Stomach (tissue), 4 donors: ENCODE measurements around the gene GIMAP2.

Source experiments
- POLR2A ChIP-seq, 4 donors: fragments of 450-650 bp; IDR thresholded peaks; one replicate each; pipeline ENCODE4 v1.6.1; 2016; ENCODE audit warnings: antibody characterized with exemption in 4 of 4, control low read depth in 2 of 4, mild to moderate bottlenecking in 1 of 4, moderate library complexity in 1 of 4
- POLR2AphosphoS5 ChIP-seq, 3 donors: sonication (generic); formaldehyde crosslinking; IDR thresholded peaks; one replicate each; pipeline ENCODE4 v1.6.1; 2016; ENCODE audit warnings: antibody characterized with exemption in 3 of 3

DNA sequence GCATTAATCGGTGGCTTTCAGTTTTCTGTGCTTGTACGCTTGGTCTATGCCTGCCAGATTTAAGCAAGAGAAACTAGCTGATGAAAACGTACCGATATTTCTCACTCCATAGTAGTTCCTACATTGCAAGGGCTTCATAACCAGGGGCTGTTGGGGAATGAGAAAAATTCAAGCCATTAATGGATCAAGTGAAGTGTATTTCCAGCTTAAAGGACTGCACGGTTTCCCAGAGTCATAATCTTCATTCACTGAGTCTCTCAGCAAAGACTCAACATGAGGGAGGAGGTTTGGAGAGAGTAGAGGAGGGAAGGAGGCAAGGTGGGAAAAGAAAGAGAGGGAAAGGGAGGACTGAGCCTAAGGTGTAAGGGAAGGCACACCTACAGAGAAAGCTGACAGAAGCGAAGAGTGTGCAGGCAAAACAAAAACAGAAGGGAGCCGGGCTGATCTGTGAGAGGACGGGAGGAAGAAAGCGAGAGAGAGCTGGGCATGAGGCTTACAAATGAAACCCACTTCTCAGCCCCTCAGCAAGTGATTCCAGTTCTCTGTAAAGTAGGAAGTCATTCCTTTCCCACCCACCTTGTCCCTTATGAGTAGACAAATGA is 625 bp downstream of the GIMAP2 start:
- TF ChIP-seq POLR2A (IDR thresholded peaks at IDR 0.05) (no peak), POLR2AphosphoS5 (IDR thresholded peaks at IDR 0.05) (no peak)
